A673 (cell line): Measurements from ENCODE around the gene NPY4R.
"Not testable (repeated sequence)": the region's sequence is repeated elsewhere in the genome, so short reads cannot be mapped to it uniquely, and the experiment has no call there.

ENCODE experiments used
- CTCF ChIP-seq: fragments of 300-800, 200-600 bp; sonication (generic); conservative IDR thresholded peaks from 2 replicates; pipeline ENCODE4 v1.5.1; 2017; ENCODE audit warnings: low read depth, mild to moderate bottlenecking, antibody characterized with exemption, low read length, moderate library complexity, mixed read lengths
- EZH2 ChIP-seq: fragments of 200-600 bp; sonication (generic); IDR thresholded peaks from 2 replicates; pipeline ENCODE4 v1.6.1; 2017; ENCODE audit warnings: borderline replicate concordance, low read depth, mild to moderate bottlenecking, mixed read lengths, antibody characterized with exemption, low read length; ENCODE audit not compliant: poor library complexity, severe bottlenecking

GRCh38 chr10:46486459-46486858 lies 20.7 kb upstream of the NPY4R start:
- not testable (repeated sequence) for TF ChIP-seq CTCF, EZH2
